HG02852 (cell line): Measurements from ENCODE around the gene RALGAPB.
A peak's percentile ranks its signal among the peaks of the same experiment; 100 is the strongest.
"Not testable (repeated sequence)": the region's sequence is repeated elsewhere in the genome, so short reads cannot be mapped to it uniquely, and the experiment has no call there.

Experiments
- ATAC-seq: cut with Tn5 transposase; IDR thresholded peaks from one replicate; pipeline ENCODE4 v1.9.1; 2021; ENCODE audit warnings: mild to moderate bottlenecking, moderate library complexity; ENCODE audit not compliant: unreplicated experiment

Gene RALGAPB

DNA sequence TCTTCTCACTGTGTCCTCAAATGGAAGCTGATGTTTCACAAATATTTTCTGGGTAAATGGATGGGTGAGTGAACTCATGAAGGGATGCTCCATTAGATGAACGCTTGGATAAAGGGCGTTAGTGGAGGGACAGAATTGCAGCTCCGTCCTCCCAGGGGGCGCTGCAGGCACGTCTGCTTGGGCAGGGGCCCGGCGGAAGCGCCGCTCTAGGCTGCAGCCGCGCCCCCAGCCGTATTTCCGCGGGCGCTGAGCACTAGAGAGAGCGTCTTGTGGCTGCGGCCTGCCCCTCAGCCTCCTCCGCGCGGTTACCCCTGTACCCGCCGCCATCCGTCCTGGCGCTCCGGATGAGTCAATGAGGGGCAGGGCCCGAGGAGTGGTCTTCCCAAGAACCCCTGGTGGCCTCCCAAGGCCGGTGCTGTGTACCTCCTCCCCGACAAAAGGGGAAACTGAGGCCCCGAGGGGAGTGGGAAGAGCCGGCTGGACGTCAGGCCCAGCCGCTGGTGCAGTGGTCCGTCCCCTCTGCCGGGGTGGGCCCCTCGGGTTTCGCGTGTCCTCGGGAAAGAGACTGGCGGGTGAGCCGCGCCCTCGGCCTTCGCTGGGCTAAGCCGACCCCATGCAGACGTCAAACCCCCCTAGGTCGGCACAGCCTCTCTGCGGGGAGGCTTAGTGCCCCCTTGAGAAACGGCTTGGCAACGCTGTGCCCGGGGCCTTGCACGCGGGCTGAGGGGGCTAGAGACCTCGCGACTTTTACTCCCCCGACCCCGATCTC, 26.0 kb upstream of the RALGAPB start:
- ATAC-seq, result peak; percentile 81

DNA sequence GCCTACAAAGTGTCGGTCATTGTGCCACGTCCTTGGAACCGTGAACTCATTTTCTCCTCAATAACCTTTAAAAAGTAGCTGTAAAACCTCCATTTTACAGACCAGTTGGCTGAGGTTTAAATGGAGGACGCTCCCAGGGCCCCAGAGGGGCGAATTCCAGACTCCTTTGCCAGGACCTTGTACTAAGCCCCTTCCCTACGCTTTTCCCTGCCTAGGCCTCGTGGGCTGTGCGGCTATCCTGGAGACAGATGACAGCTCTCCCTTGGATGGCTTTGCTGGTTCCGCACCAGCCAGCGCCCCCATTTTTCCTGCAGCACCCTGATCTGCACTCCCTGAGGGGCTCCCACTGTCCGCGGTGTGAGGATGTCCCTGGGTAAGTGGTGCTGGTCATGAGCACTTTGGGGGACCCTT, 25.4 kb upstream of the RALGAPB start:
- ATAC-seq, result no peak

DNA sequence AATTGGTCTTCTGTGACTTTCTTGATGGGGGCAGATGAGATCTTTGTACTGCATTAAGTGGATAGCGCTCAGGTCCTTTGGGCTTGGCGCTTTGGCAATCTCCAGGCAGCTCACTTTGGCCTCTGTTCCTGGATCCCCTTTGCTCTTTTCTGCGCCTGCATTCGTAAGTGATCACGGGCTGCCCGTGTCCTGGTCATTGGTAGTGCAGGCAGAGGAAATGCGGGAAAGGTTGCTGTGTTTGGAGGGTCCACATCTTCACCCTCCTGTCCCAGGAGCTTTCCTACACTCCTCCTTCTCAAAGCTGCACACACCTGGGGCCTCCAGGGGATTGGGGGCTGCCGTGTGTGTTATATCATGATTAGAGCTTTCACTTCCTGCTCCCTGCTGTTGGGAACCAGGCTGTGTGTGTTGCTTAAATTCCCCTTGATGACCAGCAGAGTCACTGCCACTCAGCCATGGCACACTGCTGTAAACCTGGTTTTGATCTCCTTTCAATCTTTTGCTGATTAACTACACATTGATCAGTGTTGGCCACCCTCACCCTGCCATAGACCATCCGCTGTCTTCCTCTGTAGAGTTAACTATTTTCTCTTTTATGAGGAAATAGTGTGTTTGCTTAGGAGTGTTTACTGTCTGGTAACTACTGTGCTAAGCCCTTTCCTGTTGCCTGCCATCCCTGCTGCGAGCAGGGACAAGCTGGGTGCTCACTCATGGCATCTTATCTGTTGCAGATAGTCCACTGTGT, 24.5 kb upstream of the RALGAPB start:
- no peak for ATAC-seq

DNA sequence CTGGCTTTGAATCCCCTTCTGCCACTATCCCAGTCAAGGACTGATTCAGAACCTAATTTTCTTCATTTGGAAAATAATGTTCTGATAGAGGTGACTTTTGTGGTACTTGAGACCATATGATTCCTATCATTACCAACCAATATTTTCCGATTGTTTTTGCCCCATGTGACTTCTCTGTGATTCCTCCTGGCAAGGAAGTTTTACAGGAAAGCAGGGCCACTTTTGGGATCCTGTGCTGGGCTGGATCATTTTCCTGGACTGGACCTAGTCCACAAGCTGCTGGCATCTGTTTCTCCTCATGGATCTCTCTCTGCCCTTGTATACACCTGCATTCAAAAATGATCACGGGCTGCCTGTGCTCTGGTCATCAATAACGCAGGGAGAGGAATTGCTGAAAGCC, 23.6 kb upstream of the RALGAPB start:
- ATAC-seq, result no peak

DNA sequence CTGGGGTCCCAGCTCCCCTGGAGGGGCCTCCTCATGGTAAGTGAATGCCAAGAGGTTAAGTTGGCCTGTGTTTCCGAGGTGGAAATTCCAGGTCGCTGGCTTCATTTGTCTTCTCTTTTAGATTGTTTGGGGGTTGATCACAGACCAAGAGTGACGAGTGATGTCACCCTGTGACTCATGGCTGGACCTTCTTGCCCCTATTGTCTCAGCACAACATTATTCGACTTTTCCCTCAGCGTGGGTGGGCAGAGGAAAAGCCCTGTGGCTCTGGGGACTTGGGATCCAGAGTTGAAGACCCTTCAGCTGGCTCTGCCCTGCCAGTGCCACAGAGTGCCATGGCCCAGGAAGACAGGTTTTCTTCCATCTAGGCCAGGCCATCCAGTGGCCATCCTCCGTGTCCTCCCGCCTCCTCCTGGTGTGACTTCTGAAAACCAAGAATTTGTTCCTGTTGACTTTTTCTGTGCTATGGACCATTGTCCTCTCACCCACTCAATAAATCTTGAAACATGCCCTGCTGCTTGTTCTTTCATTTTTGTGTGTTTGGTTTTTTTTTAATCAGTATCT, 22.1 kb upstream of the RALGAPB start:
- no peak for ATAC-seq

DNA sequence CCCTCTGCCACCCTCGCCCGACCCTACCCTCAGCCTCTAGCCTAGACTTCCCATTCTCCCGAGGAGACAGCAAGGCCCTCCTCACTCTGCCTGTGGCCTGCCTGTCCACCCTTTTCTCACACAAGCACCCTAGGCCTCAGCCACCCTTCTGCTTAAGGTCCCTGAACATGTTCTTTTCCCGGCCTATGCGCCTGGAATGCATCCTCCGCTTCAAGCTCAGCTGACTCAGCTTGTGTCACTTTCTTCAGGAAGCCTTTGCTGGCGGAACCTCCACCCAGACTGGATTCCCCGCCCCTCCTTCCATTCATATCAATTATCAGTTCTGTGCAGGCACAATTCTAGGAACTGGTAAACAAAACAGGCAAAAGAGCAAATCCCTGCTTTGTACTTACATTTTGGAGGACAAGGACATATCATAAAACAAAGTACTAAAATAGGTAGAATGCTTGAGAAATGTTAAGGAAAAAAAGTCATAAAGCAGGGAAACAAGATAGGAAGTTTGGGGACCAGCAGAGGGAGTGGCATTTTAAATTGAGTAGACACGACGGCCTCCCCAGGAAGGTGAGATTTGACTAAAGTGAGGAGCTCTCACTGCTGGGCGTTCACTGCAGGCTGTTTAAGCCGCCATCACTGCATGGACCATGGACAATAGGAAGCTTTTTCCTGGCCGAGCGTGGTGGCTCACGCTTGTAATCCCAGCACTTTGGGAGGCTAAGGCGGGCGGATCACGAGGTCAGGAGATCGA, 19.6 kb upstream of the RALGAPB start:
- ATAC-seq, result no peak

DNA sequence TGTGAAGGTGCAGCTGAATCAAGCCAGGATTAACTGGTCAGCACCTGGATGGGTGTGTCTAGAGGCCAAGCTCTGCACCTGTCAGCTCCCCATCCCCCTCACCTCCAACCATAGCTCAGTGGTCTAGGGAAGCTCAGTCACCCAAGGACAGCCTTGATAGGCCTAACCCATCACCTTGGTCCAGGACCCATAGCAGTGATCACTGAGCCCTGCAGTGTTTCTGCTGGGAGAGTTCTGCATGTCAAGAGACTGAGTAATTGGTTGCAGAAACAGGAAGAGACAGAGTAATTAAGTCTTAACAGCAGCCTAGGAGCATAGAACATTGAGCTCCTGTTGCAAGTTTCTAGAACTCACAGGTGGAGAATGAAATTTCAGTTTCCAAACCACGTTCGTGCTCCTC, 18.7 kb upstream of the RALGAPB start:
- peak; percentile 74 for ATAC-seq

DNA sequence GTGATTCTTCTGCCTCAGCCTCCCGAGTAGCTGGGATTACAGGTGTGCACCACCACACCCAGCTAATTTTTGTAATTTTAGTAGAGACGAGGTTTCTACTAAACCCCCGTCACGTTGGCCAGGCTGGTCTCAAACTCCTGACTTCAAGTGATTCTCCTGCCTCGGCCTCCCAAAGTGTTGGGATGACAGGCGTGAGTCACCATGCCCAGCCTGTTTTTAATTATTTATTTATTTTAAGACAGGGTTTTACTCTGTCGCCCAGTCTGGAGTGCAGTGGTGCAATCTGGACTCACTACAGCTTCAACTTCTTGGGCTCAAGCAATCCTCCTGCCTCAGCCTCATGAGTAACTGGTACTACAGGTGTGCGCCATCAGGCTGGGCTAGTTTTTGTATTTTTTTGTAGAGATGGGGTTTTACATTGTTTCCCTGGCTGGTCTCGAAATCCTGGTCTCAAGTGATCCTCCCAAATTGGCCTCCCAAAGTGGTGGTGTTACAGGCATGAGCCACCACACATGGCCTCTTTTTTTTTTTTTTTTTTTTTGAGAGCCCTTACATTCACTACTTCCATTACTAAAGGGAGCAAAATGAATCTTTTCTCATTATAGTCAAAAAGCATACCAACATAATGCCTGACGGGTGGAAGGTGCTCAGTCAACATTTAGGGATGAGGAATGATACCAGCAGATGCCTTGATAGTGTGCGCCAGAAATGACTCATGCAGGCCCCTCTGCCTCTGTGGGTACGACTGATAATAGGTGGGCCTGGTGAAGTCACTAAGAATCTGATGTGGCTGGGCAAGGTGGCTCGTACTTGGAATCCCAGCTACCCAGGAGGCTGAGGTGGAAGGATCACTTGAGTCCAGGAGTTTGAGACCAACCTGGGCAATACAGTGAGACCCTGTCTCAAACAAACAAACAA, 17.8 kb upstream of the RALGAPB start:
- ATAC-seq, result no peak

DNA sequence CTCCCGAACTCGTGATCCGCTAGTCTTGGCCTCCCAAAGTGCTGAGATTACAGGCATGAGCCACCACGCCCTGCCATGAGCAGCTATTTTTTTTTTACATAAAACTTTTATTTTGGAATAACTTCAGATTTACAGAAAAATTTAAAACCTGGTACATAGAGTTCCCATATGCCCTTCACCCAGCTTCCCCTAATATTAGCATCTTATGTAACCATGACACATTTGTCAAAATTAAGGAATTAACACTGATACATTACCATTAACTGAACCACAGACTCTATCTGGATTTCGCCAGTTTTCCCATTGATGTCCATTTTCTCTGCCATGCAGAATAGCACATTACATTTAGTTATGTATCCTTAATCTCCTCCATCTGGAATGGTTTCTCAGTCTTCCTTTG, 14.3 kb upstream of the RALGAPB start:
- ATAC-seq, result no peak

DNA sequence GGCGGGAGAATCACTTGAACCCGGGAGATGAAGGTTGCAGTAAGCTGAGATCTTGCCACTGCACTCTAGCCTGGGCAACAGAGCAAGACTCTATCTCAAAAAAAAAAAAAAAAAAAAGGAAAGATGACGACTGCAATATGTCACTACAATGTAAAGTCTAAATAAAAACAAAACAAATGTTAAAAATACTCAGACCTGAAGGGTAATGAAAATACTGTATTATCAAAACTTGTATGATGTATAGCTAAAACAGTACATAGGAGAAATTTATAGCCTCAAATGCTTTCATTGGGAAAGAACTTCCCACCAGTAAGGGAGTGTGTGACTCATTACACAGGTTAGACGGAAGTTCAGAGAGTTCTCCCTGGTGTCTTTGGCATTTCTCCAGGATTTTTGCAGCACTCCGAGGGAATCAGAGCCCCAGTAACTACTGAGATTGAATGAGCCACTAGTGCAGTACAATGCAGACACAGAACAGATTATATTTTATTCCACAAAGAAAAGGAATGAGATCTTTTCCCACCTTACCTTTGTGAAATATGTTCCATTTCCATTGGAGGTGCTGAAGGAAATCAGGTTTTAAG, 12.5 kb upstream of the RALGAPB start:
- no peak for ATAC-seq

DNA sequence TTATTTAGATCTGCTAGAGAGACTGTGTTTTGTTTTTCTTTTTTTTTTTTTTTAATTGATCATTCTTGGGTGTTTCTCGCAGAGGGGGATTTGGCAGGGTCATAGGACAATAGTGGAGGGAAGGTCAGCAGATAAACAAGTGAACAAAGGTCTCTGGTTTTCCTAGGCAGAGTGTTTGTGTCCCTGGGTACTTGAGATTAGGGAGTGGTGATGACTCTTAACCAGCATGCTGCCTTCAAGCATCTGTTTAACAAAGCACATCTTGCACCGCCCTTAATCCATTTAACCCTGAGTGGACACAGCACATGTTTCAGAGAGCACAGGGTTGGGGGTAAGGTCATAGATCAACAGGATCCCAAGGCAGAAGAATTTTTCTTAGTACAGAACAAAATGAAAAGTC, 12.0 kb upstream of the RALGAPB start:
- not testable (repeated sequence) for ATAC-seq

DNA sequence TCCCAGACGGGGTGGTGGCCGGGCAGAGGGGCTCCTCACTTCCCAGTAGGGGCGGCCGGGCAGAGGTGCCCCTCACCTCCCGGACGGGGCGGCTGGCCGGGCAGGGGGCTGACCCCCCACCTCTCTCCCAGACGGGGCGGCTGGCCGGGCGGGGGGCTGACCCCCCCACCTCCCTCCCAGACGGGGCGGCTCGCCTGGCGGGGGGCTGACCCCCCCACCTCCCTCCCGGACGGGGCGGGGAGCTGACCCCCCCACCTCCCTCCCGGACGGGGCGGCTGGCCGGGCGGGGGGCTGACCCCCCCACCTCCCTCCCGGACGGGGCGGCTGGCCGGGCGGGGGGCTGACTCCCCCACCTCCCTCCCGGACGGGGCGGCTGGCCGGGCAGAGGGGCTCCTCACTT, 11.5 kb upstream of the RALGAPB start:
- ATAC-seq, result not testable (repeated sequence)

DNA sequence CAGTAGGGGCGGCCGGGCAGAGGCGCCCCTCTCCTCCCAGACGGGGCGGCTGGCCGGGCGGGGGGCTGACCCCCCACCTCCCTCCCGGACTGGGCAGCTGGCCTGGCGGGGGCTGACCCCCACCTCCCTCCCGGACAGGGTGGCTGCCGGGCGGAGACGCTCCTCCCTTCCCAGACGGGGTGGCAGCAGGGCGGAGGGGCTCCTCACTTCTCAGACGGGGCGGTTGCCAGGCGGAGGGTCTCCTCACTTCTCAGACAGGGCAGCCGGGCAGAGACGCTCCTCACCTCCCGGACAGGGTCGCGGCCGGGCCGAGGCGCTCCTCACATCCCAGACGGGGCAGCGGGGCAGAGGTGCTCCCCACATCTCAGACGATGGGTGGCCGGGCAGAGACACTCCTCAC, 11.1 kb upstream of the RALGAPB start:
- not testable (repeated sequence) for ATAC-seq

DNA sequence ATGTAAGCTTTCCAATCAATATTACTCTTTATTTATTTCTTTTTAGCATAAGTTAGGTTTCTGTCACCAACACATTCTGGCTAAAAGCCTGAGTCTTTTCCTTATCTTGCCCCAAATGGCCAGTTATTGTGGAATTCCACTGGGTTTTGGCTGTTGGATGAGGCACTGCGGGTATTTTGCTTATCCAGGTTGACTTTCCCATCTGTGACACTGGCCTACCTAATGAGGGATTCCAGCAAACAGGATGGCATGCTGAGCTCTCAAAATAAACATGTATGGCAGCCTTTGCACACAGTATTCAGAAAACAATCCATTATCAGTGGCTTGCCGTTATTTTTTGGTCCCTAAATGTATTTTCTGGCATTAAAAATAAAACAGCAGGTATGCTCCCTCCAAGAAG, 6.5 kb upstream of the RALGAPB start:
- no peak for ATAC-seq

DNA sequence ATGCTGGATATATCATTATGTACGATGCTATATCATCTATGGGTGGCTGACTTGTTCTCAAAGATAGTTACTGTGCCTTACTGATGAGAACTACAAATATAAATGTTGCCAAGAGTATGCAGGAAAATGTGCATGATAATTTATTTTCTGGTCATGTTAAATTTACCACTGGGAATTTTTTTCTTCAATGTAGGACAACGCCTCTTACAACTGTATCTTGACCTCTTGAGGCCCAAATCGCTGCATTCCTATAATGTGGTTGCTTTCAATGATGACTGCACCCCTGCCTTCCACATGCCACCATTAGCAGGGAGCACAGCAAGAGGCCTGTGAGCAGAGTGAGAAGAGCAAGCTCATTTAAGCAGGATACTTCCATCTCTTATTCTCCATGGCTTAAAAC, 5.7 kb upstream of the RALGAPB start:
- no peak for ATAC-seq

DNA sequence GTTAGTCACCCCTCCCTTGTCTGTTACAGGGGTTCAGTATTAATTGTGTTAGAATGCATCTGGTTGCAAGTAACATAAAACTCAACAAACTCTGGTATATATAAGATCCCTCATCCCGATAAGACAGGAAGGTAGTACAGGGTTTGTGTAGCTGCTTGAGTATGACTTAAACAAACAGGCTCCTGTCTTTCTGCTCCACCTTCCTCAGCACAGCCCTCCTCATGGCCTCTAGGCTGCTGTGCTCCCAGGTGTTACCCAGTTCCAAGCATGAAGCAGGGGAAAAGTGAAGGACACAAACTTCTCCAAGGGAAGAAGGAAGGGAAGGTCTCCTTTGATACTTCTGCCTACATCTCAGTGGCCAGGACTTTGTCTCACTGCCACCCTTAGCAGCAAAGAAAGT, 1.4 kb upstream of the RALGAPB start:
- ATAC-seq, result no peak

DNA sequence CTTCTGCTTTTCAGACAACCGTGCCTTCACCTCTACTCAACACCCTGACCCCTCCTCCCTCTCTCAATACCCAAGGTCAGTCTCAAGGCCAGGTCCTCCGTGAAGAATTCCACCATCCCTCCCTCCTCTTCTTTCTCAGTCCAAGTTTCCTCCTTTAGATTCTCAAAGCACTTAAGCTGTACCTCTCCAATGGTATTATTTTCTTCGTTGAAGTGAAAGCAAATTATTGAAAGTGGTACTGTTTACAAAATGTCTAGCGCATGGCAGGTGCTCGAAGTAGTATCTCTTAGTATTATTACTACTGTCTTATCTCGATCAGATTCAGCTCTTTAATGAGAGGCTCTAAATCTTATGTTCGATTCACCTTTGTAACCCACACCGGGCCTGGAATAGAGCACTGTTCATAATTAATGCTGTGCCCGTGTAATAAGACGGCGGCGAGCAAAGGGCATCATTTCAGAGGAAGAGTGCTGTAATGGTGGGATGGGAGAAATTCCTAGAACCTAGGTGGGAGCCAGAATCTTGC, 593 bp upstream of the RALGAPB start:
- no peak for ATAC-seq

DNA sequence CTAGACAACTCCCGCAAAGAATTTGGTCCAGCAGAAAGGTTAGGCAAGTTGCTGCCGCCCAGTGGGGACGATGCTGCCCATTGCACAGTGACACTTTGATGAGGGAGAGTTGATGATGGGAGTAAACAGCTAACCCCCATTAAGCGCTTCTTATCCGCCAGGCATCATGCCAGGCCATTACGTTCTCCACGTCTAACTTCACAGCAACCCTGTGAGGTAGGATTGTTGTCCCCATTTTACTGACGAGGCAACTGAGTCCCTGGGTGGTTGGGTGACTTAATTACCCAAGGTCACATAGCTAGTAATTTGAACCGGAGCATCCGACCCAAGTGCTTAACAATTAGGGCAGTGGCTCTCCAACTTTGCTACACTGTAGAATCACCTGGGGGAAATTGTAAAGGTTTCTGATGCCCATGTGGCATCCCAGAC, 738 bp downstream of the RALGAPB start:
- no peak for ATAC-seq

DNA sequence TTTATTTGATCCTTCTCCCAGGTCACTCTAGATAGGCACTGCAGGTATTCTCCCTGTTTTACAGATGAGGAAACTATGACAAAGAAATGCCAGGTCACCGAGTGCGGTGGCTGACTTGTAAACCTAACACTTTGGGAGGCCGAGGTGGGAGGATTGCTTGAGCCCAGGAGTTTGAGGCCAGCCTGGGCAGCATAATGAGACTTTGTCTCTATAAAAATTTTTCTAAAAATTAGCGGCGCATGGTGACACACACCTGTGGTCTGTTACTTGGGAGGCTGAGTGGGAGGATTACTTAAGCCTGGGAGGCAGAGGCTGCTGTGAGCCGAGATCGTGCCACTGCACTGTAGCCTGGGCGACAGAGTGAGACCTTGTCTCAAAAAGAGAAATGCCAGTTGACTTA, 5.1 kb downstream of the RALGAPB start:
- no peak for ATAC-seq

DNA sequence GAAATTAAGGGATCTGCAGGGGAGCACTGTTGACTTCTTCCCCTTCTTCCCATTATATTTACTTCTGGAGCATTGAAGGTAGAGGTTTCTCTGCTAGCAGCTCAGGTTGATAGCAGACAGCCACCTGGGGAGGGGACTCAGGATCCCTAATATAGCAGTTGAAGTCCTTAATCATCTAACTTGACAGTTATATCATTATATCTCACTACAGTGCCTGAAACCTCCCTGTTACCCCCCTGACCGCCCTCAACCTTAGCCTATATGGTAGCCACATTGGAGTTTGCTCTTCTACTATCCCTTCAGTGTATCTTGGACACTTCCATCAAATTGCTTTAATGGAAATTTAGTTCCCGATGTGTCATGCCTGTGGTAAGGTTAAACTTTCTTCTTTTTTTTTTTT, 7.0 kb downstream of the RALGAPB start:
- no peak for ATAC-seq
